GM10847 (cell line): ENCODE results near the gene TRIM8.

Source experiments
- POLR2A ChIP-seq: IDR thresholded peaks from 2 replicates; pipeline ENCODE4 v1.6.1; 2011; ENCODE audit not compliant: insufficient read length; ENCODE audit errors: extremely low read depth

The TRIM8 gene

GRCh38 chr10:102624751-102625645, 19.3 kb upstream of the TRIM8 start:
- TF ChIP-seq POLR2A: no peak

- no peak for TF ChIP-seq POLR2A
Measured at GRCh38 chr10:102626026-102626685, 18.1 kb upstream of the TRIM8 start.

GRCh38 chr10:102627291-102627735, 17.0 kb upstream of the TRIM8 start:
- TF ChIP-seq POLR2A: no peak

- no peak for TF ChIP-seq POLR2A
Measured at GRCh38 chr10:102627736-102628293, 16.5 kb upstream of the TRIM8 start.

GRCh38 chr10:102628451-102628911, 15.8 kb upstream of the TRIM8 start:
- TF ChIP-seq POLR2A: no peak

- no peak for TF ChIP-seq POLR2A
Measured at GRCh38 chr10:102629661-102630614, 14.3 kb upstream of the TRIM8 start.

GRCh38 chr10:102630663-102631062, 13.6 kb upstream of the TRIM8 start:
- TF ChIP-seq POLR2A: no peak

- no peak for TF ChIP-seq POLR2A
Measured at GRCh38 chr10:102631525-102632393, 12.5 kb upstream of the TRIM8 start.

- no peak for TF ChIP-seq POLR2A
Measured at GRCh38 chr10:102632394-102633111, 11.7 kb upstream of the TRIM8 start.

GRCh38 chr10:102633287-102633686, 11.0 kb upstream of the TRIM8 start:
- TF ChIP-seq POLR2A: no peak

GRCh38 chr10:102633848-102634247, 10.4 kb upstream of the TRIM8 start:
- no peak for TF ChIP-seq POLR2A

- no peak for TF ChIP-seq POLR2A
Measured at GRCh38 chr10:102634686-102635085, 9.6 kb upstream of the TRIM8 start.

- TF ChIP-seq POLR2A: no peak
Measured at GRCh38 chr10:102635377-102635776, 8.9 kb upstream of the TRIM8 start.
